GM19043 (cell line): Measurements from ENCODE around the gene CTNNA1.

Experiments
- ATAC-seq: cut with Tn5 transposase; IDR thresholded peaks from one replicate; pipeline ENCODE4 v1.9.1; 2021; ENCODE audit warnings: low read depth; ENCODE audit not compliant: unreplicated experiment

Gene CTNNA1

GRCh38 chr5:138943599-138944173, 190.5 kb downstream of the CTNNA1 start:
- ATAC-seq: no peak

GRCh38 chr5:138944527-138945322, 191.5 kb downstream of the CTNNA1 start:
- ATAC-seq: no peak

GRCh38 chr5:138945421-138946240, 192.4 kb downstream of the CTNNA1 start:
- no peak for ATAC-seq

- no peak for ATAC-seq
Measured at GRCh38 chr5:138946241-138946623, 193.0 kb downstream of the CTNNA1 start.

GRCh38 chr5:138946831-138947560, 193.8 kb downstream of the CTNNA1 start:
- no peak for ATAC-seq

- no peak for ATAC-seq
Measured at GRCh38 chr5:138947780-138948179, 194.6 kb downstream of the CTNNA1 start.

GRCh38 chr5:138948471-138949222, 195.4 kb downstream of the CTNNA1 start:
- no peak for ATAC-seq

- ATAC-seq: no peak
Measured at GRCh38 chr5:138949223-138949574, 196.0 kb downstream of the CTNNA1 start.

- no peak for ATAC-seq
Measured at GRCh38 chr5:138949988-138950387, 196.8 kb downstream of the CTNNA1 start.

- no peak for ATAC-seq
Measured at GRCh38 chr5:138950421-138951031, 197.3 kb downstream of the CTNNA1 start.

- ATAC-seq: no peak
Measured at GRCh38 chr5:138951091-138951985, 198.1 kb downstream of the CTNNA1 start.

GRCh38 chr5:138951986-138952735, 198.9 kb downstream of the CTNNA1 start:
- ATAC-seq: no peak

- peak; percentile 21 for ATAC-seq
Measured at GRCh38 chr5:138952962-138953361, 199.7 kb downstream of the CTNNA1 start.

- peak; percentile 83 for ATAC-seq
Measured at GRCh38 chr5:138953387-138954256, 200.4 kb downstream of the CTNNA1 start.

- ATAC-seq: no peak
Measured at GRCh38 chr5:138954257-138955012, 201.2 kb downstream of the CTNNA1 start.

- ATAC-seq: no peak
Measured at GRCh38 chr5:138955013-138955660, 201.9 kb downstream of the CTNNA1 start.
